HL-60/S4 treated with phorbol 12-myristate 13-acetate at 8.2 ng/mL for 4 days and 3 days (cell line): ENCODE results near the gene SEL1L3.

Experiments
- in situ Hi-C: fragments of 300-500 bp; cut with MboI; formaldehyde crosslinking; loops from 2 replicates; pipeline ENCODE4 v1.15.0; 2022; ENCODE audit warnings: low sequenced_read_pairs

SEL1L3 gene

GRCh38 chr4:25759101-25759500 is 103.7 kb downstream of the SEL1L3 start:
- in situ Hi-C loops, result loop anchor here (25.0 kb wide), 1 partner anchor 322 kb away; no protein-coding TSS in a partner anchor

- in situ Hi-C loops, result loop anchor here (25.0 kb wide), 1 partner anchor 320 kb away; no protein-coding TSS in a partner anchor
Observed at GRCh38 chr4:25757452-25757851, 105.3 kb downstream of the SEL1L3 start.

- in situ Hi-C loops, result loop anchor here (25.0 kb wide), 1 partner anchor 319 kb away; no protein-coding TSS in a partner anchor
Observed at GRCh38 chr4:25756503-25756902, 106.3 kb downstream of the SEL1L3 start.

- in situ Hi-C loops, result loop anchor here (25.0 kb wide), 1 partner anchor 319 kb away; no protein-coding TSS in a partner anchor
Observed at GRCh38 chr4:25755911-25756310, 106.9 kb downstream of the SEL1L3 start.

- in situ Hi-C loops, result loop anchor here (25.0 kb wide), 1 partner anchor 316 kb away; no protein-coding TSS in a partner anchor
Observed at GRCh38 chr4:25753239-25753638, 109.5 kb downstream of the SEL1L3 start.

- in situ Hi-C loops, result loop anchor here (25.0 kb wide), 1 partner anchor 314 kb away; no protein-coding TSS in a partner anchor
Observed at GRCh38 chr4:25750874-25751273, 111.9 kb downstream of the SEL1L3 start.

GRCh38 chr4:25749150-25749794 is 113.5 kb downstream of the SEL1L3 start:
- in situ Hi-C loops, result no loop called here

GRCh38 chr4:25743971-25744370 is 118.8 kb downstream of the SEL1L3 start:
- in situ Hi-C loops, result no loop called here

- in situ Hi-C loops, result no loop called here
Observed at GRCh38 chr4:25729564-25729963, 133.2 kb downstream of the SEL1L3 start.

- in situ Hi-C loops, result no loop called here
Observed at GRCh38 chr4:25728886-25729285, 133.9 kb downstream of the SEL1L3 start.

GRCh38 chr4:25727711-25728493 is 134.9 kb downstream of the SEL1L3 start:
- in situ Hi-C loops, result no loop called here

GRCh38 chr4:25725870-25726269 is 136.9 kb downstream of the SEL1L3 start:
- in situ Hi-C loops, result no loop called here

GRCh38 chr4:25723409-25723808 is 139.4 kb downstream of the SEL1L3 start:
- in situ Hi-C loops, result no loop called here

GRCh38 chr4:25722964-25723363 is 139.8 kb downstream of the SEL1L3 start:
- in situ Hi-C loops, result no loop called here

GRCh38 chr4:25713812-25714211 is 149.0 kb downstream of the SEL1L3 start:
- in situ Hi-C loops, result no loop called here

GRCh38 chr4:25712611-25713010 is 150.2 kb downstream of the SEL1L3 start:
- in situ Hi-C loops, result no loop called here

- in situ Hi-C loops, result no loop called here
Observed at GRCh38 chr4:25710637-25711036, 152.2 kb downstream of the SEL1L3 start.

- in situ Hi-C loops, result no loop called here
Observed at GRCh38 chr4:25704516-25704915, 158.3 kb downstream of the SEL1L3 start.

GRCh38 chr4:25703731-25704388 is 158.9 kb downstream of the SEL1L3 start:
- in situ Hi-C loops, result no loop called here

- in situ Hi-C loops, result no loop called here
Observed at GRCh38 chr4:25702848-25703247, 159.9 kb downstream of the SEL1L3 start.

GRCh38 chr4:25700661-25701060 is 162.1 kb downstream of the SEL1L3 start:
- in situ Hi-C loops, result no loop called here
